ENCODE measurements around the gene HSD17B3. TPM values are rescaled to one million over a fixed set of nuclear protein-coding genes. Genes with fewer than 3 reads are reported as not detected.

Gene HSD17B3
- 0.17 TPM in 1 of 5 replicates, not detected in the others for total RNA-seq (2022; extraction: Qiagen RNA extraction; ENCODE audit: low read depth)

GRCh38 chr9:96302021-96302420, at the start of gene HSD17B3:
TSS of gene HSD17B3 (minus strand) at chr9:96302176. CDS start at chr9:96302104, 72 bp downstream.

Other genes starting within 250 kb of the HSD17B3 start
- gene SLC35D2, start 81.5 kb upstream of the HSD17B3 start, total RNA-seq (2022; extraction: Qiagen RNA extraction; ENCODE audit: low read depth), result 15.5 to 20.1 TPM (median 18.2 TPM) in 5 replicates
- 3.3 to 7.3 TPM (median 6.4 TPM) in 5 replicates for gene ZNF367, start 116.2 kb upstream of the HSD17B3 start, total RNA-seq (2022; extraction: Qiagen RNA extraction; ENCODE audit: low read depth)
- 17.3 to 20.9 TPM (median 18.9 TPM) in 5 replicates for gene HABP4, start 148.0 kb upstream of the HSD17B3 start, total RNA-seq (2022; extraction: Qiagen RNA extraction; ENCODE audit: low read depth)

Measured in A549 treated with RU486 at 1 μM for 4 hours (cell line).